CD4-positive, alpha-beta T cell treated with Interleukin-4 for 1 hour (primary cell): ENCODE measurements around the gene DNAJC18.

Experiments used
- DNase-seq, 2 donors: peaks; one replicate each; pipeline ENCODE4 v3.0.0-alpha.2; 2020 to 2022

Gene DNAJC18

DNA sequence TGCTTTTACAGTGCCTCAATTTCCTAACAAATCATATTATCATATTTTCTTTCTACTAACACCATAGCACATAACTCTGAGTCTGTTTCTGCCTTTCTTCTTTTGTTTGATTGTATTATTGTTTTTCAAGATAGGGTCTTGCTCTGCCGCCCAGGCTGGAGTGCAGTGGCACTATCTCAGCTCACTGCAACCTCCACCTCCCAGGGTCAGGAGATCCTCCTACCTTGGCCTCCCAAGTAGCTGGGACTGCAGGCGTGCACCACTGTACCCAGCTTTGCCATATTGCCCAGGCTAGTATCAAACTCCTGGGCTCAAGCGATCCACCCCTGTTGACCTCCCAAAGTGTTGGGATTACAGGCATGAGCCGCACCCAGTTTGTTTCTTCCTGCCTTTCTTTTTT lies 78.9 kb downstream of the DNAJC18 start:
- DNase-seq: no peak
